Measurements from ENCODE around the gene ANKDD1A.
A peak's percentile ranks its signal among the peaks of the same experiment; 100 is the strongest.

ANKDD1A gene

DNA sequence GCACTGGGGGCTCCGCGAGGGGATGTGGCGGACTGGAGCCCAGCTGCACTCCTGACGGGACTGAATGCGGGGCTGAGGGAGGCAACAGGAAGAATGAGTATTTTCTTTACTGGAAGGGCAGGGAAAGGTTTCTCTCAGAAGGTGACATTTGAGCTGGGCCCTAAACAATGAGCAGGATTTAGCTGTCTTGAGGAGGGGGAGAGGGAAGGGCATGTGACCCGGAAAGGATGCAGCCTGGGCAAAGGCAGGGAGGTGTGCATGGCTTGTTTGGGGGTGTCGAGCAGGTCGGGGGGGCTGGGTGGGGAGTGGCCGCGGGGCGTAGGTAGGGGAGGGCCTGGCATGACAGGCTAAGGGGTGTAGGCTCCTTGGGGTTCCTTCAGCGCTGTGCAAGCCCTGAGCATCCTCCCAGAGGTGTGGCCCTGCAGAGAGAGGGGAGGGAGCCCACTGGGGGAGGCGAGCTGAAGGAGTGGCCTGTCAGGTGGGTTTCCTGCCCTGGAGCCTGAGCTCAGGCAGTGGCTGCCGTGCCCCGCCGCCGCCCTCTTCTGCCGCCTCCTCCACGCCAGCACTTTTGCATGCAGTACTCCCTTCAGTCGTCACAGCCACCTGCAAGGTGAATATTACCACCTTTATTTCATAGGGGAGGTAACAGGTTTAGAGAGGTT lies 17.2 kb upstream of the ANKDD1A start:
- peak overlapping the region; percentile 41 to 52 for H3K9ac ChIP-seq (ENCODE audit: low read depth in 1 of 2, low read length in 2 of 2)
- H3K36me3 ChIP-seq (ENCODE audit: control insufficient read depth in 2 of 2, insufficient read depth in 2 of 2, low read length in 2 of 2) = no peaks in the 10 kb centered on the region
- no peaks in the 10 kb centered on the region for H3K27me3 ChIP-seq (ENCODE audit: control insufficient read depth in 2 of 2, insufficient read depth in 2 of 2, low read length in 2 of 2)
- peaks cover 26 to 30% of the 10 kb centered on the region in 2 donors for H3K4me1 ChIP-seq (ENCODE audit: control insufficient read depth in 2 of 2, insufficient read depth in 2 of 2, low read length in 2 of 2)
- no peaks in the 10 kb centered on the region for H3K9me3 ChIP-seq (ENCODE audit: control insufficient read depth in 2 of 2, low read length in 2 of 2)
- H3K27ac ChIP-seq (ENCODE audit: low read depth in 2 of 2, low read length in 2 of 2) = peak overlapping the region; percentile 89 to 91
- peak overlapping the region in 1 of 2 donors; percentile 63 for H3K4me3 ChIP-seq (ENCODE audit: low read length in 2 of 2)

DNA sequence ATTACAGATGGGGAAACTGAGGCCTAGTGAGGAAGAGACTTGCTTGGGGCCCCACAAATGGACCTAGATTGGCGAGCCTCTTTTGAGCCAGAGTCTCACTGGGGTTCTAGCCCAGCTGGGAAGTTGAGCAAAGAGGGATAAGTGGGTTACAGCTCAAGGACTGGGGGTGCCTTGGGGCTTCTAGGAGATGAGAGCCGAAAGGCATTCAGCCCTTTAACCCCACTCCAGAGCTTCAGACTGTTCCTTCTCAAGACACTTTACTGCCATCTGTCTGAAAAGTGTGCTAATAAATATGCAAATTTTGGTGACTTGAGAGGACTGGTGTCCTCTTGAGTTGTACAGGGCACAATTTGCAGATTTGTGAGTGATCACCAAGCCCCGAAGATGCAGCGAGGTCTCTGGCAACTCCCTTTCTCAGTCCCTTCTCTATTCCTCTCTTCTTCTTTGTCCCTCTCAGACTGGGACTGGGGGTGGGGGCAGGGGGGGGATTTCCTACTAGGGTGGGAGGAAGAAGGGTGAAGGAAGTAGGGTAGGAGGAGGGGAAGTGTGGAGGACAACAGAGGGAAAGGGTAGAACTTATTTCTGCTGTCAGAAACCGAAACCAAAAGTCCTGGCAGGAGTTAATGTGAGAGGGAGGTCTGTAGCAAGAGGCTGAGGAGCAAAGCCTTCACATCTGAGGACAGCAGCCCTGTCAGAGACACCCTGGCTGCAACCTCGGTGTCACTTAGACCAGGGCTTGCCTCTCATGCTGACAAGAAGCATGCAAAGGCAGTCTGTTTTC lies 16.2 kb upstream of the ANKDD1A start:
- Histone ChIP-seq H3K4me1 (ENCODE audit: control insufficient read depth in 2 of 2, insufficient read depth in 2 of 2, low read length in 2 of 2) (peaks cover 26 to 30% of the 10 kb centered on the region in 2 donors), H3K9me3 (ENCODE audit: control insufficient read depth in 2 of 2, low read length in 2 of 2) (no peaks in the 10 kb centered on the region), H3K4me3 (ENCODE audit: low read length in 2 of 2) (peak overlapping the region; percentile 38 to 63), H3K36me3 (ENCODE audit: control insufficient read depth in 2 of 2, insufficient read depth in 2 of 2, low read length in 2 of 2) (no peaks in the 10 kb centered on the region), H3K9ac (ENCODE audit: low read depth in 1 of 2, low read length in 2 of 2) (peak overlapping the region; percentile 45 to 60), H3K27ac (ENCODE audit: low read depth in 2 of 2, low read length in 2 of 2) (peak overlapping the region; percentile 89 to 91), H3K27me3 (ENCODE audit: control insufficient read depth in 2 of 2, insufficient read depth in 2 of 2, low read length in 2 of 2) (no peaks in the 10 kb centered on the region)

DNA sequence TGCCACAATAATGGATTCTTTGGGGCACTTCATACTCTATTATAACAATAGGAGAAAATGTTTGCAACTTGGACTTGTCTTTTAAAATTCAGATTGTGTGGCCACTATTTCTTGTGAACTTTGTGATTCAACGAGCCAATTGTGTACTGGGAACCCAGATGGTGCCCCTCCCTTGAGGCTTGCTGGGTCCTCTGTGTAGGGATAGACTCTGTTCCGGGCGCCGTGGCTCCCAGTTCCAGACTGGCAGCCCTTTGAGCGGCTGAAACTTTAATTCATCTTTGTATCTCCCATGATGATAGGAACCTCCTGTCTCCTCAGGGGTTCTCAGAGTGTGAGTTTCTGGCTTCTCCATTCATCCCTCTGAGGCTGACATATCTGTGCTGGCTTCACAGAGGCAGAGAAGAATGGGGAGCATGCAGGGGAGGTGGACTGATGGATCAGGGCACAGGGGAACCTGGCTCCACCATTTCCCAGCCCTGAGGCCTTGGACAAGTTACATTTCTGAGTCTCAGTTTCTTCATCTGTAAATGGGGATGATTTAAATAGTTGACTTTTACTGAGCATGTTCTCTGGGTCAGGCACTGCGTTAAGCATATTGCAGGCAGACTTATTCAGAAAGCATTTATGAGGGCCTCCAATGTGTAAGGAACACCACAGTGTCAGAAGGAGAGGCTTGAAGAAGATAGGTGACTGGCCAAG lies 15.2 kb upstream of the ANKDD1A start:
- H3K9ac ChIP-seq (ENCODE audit: low read depth in 1 of 2, low read length in 2 of 2) = no peak overlapping the region
- peaks cover 2% of the 10 kb centered on the region in 2 donors for H3K9me3 ChIP-seq (ENCODE audit: control insufficient read depth in 2 of 2, low read length in 2 of 2)
- peaks cover 26 to 30% of the 10 kb centered on the region in 2 donors for H3K4me1 ChIP-seq (ENCODE audit: control insufficient read depth in 2 of 2, insufficient read depth in 2 of 2, low read length in 2 of 2)
- H3K27ac ChIP-seq (ENCODE audit: low read depth in 2 of 2, low read length in 2 of 2) = peak overlapping the region; percentile 89 to 91
- no peak overlapping the region for H3K4me3 ChIP-seq (ENCODE audit: low read length in 2 of 2)
- no peaks in the 10 kb centered on the region for H3K27me3 ChIP-seq (ENCODE audit: control insufficient read depth in 2 of 2, insufficient read depth in 2 of 2, low read length in 2 of 2)
- no peaks in the 10 kb centered on the region for H3K36me3 ChIP-seq (ENCODE audit: control insufficient read depth in 2 of 2, insufficient read depth in 2 of 2, low read length in 2 of 2)

DNA sequence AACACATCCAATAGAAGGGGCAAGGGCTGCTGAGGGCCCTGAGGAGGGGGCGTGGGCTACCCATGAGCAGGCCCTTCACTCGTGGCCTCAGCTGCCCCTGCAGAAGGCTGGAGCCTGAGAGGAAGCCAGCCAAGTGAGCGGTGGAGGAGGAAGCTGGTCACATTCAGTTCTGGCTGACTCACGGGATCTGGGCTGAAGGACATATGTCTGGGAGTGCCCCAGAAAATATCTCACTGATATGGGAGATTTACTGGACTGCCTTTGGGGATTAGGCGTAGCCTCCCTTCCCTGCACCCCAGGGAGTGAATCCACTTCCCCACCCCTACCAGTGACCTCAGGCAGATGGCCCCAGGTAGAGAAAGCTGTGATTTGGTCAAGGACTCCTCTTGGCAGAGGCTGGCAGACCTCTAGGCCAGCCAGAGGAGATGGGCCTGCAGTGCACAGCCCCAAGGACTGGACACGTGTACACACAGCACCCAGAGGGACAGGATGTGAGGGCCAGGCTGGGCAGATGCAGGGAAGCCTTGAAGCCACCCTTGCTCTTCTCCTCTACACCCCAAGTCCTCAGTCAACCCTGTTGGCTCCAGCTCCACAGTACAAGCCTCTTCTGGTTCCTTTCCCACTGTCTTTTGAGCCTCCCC lies 14.2 kb upstream of the ANKDD1A start:
- Histone ChIP-seq H3K9me3 (ENCODE audit: control insufficient read depth in 2 of 2, low read length in 2 of 2) (peaks cover 2% of the 10 kb centered on the region in 2 donors), H3K4me3 (ENCODE audit: low read length in 2 of 2) (no peak overlapping the region), H3K27ac (ENCODE audit: low read depth in 2 of 2, low read length in 2 of 2) (peak overlapping the region; percentile 69 to 91), H3K9ac (ENCODE audit: low read depth in 1 of 2, low read length in 2 of 2) (no peak overlapping the region), H3K4me1 (ENCODE audit: control insufficient read depth in 2 of 2, insufficient read depth in 2 of 2, low read length in 2 of 2) (peaks cover 26% of the 10 kb centered on the region in 2 donors), H3K36me3 (ENCODE audit: control insufficient read depth in 2 of 2, insufficient read depth in 2 of 2, low read length in 2 of 2) (no peaks in the 10 kb centered on the region), H3K27me3 (ENCODE audit: control insufficient read depth in 2 of 2, insufficient read depth in 2 of 2, low read length in 2 of 2) (no peaks in the 10 kb centered on the region)

DNA sequence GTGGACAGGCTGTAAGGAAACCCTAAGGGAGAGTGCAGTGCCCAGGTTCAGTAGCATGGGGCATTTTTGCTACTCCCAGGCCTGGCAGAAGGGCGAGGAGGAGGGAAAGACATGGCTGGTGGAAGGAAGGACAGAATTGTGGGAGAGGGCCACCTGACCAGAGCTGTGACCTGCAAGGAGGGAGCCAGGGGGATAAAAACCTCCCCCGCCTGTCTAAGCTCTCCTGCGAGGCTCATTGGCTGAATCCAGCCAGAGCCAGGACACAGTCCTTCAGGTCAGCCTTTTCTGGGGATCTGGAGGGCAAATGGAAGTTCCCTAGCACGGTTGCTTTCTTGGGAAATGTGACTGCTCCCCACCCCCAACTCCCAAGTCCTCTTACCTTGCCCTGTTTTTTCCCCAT lies 13.3 kb upstream of the ANKDD1A start:
- Histone ChIP-seq H3K9ac (ENCODE audit: low read depth in 1 of 2, low read length in 2 of 2) (no peak overlapping the region), H3K27ac (ENCODE audit: low read depth in 2 of 2, low read length in 2 of 2) (peak overlapping the region; percentile 69 to 91), H3K4me1 (ENCODE audit: control insufficient read depth in 2 of 2, insufficient read depth in 2 of 2, low read length in 2 of 2) (peaks cover 17 to 21% of the 10 kb centered on the region in 2 donors)

DNA sequence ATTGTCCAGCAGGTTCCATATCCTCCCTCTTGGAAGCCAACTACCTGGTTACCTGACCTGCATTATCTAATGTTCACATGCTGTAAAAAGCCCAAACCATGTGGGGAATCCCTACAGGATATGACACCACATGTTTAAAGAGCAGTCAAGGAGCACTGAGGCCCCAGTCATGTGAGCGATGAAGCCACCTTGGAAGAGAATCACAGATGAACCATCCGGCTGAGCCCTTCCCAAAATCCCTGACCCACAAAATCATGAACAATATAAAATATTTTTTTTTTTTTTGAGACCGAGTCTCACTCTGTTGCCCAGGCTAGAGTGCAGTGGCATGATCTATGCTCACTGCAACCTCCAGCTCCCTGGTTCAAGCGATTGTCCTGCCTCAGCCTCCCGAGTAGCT lies 10.6 kb upstream of the ANKDD1A start:
- peaks cover 3 to 16% of the 10 kb centered on the region in 2 donors for H3K4me1 ChIP-seq (ENCODE audit: control insufficient read depth in 2 of 2, insufficient read depth in 2 of 2, low read length in 2 of 2)
- H3K27ac ChIP-seq (ENCODE audit: low read depth in 2 of 2, low read length in 2 of 2) = no peak overlapping the region
- H3K27me3 ChIP-seq (ENCODE audit: control insufficient read depth in 2 of 2, insufficient read depth in 2 of 2, low read length in 2 of 2) = no peaks in the 10 kb centered on the region
- no peak overlapping the region for H3K9ac ChIP-seq (ENCODE audit: low read depth in 1 of 2, low read length in 2 of 2)
- H3K9me3 ChIP-seq (ENCODE audit: control insufficient read depth in 2 of 2, low read length in 2 of 2) = peaks cover 2% of the 10 kb centered on the region in 2 donors
- H3K36me3 ChIP-seq (ENCODE audit: control insufficient read depth in 2 of 2, insufficient read depth in 2 of 2, low read length in 2 of 2) = no peaks in the 10 kb centered on the region
- H3K4me3 ChIP-seq (ENCODE audit: low read length in 2 of 2) = no peak overlapping the region

More for the DNA sequence above, 13.3 kb upstream of the ANKDD1A start:
- H3K4me3 ChIP-seq (ENCODE audit: low read length in 2 of 2) = no peak overlapping the region
- H3K36me3 ChIP-seq (ENCODE audit: control insufficient read depth in 2 of 2, insufficient read depth in 2 of 2, low read length in 2 of 2) = no peaks in the 10 kb centered on the region
- H3K27me3 ChIP-seq (ENCODE audit: control insufficient read depth in 2 of 2, insufficient read depth in 2 of 2, low read length in 2 of 2) = no peaks in the 10 kb centered on the region
- H3K9me3 ChIP-seq (ENCODE audit: control insufficient read depth in 2 of 2, low read length in 2 of 2) = peaks cover 2% of the 10 kb centered on the region in 2 donors

DNA sequence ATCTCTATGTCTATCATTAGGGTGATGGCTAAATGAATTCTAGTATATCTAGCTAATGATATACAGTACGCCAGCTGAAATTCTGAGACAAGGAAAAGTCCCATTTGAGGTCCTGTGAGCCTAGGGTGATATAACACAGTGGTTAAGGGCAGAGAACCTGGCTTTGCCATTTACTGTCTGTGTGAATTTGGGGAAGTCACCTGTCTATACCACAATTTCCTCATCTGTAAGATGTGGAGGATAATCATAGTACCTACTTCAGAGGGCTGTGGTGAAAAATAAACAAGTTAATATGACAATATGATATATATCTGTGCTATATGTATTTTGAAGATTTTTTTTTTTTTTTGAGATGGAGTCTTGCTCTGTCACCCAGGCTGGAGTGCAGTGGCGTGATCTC lies 9.8 kb upstream of the ANKDD1A start:
- Histone ChIP-seq H3K36me3 (ENCODE audit: control insufficient read depth in 2 of 2, insufficient read depth in 2 of 2, low read length in 2 of 2) (no peaks in the 10 kb centered on the region), H3K4me1 (ENCODE audit: control insufficient read depth in 2 of 2, insufficient read depth in 2 of 2, low read length in 2 of 2) (peaks cover 3 to 11% of the 10 kb centered on the region in 2 donors), H3K9ac (ENCODE audit: low read depth in 1 of 2, low read length in 2 of 2) (no peak overlapping the region), H3K27ac (ENCODE audit: low read depth in 2 of 2, low read length in 2 of 2) (no peak overlapping the region), H3K27me3 (ENCODE audit: control insufficient read depth in 2 of 2, insufficient read depth in 2 of 2, low read length in 2 of 2) (no peaks in the 10 kb centered on the region), H3K4me3 (ENCODE audit: low read length in 2 of 2) (no peak overlapping the region), H3K9me3 (ENCODE audit: control insufficient read depth in 2 of 2, low read length in 2 of 2) (peaks cover 2% of the 10 kb centered on the region in 2 donors)

DNA sequence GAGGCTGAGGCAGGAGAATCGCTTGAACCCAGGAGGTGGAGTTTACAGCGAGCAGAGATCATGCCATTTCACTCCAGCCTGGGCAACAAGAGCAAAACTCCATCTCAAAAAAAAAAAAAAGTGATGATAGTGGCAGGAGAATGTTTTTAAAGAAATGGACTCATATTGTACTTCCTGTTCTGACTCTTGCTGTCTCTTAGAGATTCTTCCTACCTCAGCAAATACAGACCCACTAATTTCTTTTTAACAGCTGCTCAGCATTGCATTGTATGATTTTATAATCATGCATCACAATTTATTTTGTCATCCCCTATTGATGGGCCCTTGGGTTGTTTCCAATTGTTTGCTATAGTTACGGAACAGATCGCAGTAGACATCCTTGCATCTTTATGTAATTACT lies 8.8 kb upstream of the ANKDD1A start:
- Histone ChIP-seq H3K4me3 (ENCODE audit: low read length in 2 of 2) (no peak overlapping the region), H3K9me3 (ENCODE audit: control insufficient read depth in 2 of 2, low read length in 2 of 2) (peaks cover 2% of the 10 kb centered on the region in 2 donors), H3K9ac (ENCODE audit: low read depth in 1 of 2, low read length in 2 of 2) (no peak overlapping the region), H3K36me3 (ENCODE audit: control insufficient read depth in 2 of 2, insufficient read depth in 2 of 2, low read length in 2 of 2) (no peaks in the 10 kb centered on the region), H3K27ac (ENCODE audit: low read depth in 2 of 2, low read length in 2 of 2) (no peak overlapping the region), H3K27me3 (ENCODE audit: control insufficient read depth in 2 of 2, insufficient read depth in 2 of 2, low read length in 2 of 2) (no peaks in the 10 kb centered on the region), H3K4me1 (ENCODE audit: control insufficient read depth in 2 of 2, insufficient read depth in 2 of 2, low read length in 2 of 2) (peaks cover 0 to 3% of the 10 kb centered on the region in 2 donors)

DNA sequence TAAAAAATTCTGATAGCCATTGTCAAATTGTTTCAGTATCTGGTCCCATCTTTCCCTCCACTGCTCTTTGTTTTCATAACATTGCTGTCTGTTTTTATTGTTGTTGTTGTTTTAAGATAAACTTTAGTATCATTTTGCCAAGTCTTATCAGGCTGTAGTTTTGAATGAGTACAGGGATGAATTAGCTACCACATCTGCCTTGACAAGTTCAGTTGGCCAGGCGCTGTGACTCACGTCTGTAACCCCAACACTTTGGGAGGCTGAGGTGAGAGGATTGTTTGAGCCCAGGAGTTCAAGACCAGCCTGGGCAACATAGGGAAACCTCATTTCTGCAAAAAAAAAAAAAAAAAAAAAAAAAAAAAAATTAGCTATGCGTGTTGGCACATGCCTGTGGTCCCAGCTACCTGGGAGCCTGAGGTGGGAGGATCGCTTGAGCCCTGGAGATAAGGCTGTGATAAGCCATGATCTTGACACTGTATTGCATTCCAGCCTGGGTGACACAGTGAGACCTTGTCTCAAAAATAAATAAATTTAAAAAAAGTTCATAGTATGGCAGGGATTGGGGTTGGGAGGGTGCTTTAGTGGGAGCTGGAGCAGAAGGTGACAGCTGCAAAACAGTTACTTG lies 8.3 kb upstream of the ANKDD1A start:
- no peak overlapping the region for H3K9ac ChIP-seq (ENCODE audit: low read depth in 1 of 2, low read length in 2 of 2)
- peaks cover 0 to 3% of the 10 kb centered on the region in 2 donors for H3K4me1 ChIP-seq (ENCODE audit: control insufficient read depth in 2 of 2, insufficient read depth in 2 of 2, low read length in 2 of 2)
- no peaks in the 10 kb centered on the region for H3K27me3 ChIP-seq (ENCODE audit: control insufficient read depth in 2 of 2, insufficient read depth in 2 of 2, low read length in 2 of 2)
- H3K9me3 ChIP-seq (ENCODE audit: control insufficient read depth in 2 of 2, low read length in 2 of 2) = peaks cover 2% of the 10 kb centered on the region in 2 donors
- no peaks in the 10 kb centered on the region for H3K36me3 ChIP-seq (ENCODE audit: control insufficient read depth in 2 of 2, insufficient read depth in 2 of 2, low read length in 2 of 2)
- H3K27ac ChIP-seq (ENCODE audit: low read depth in 2 of 2, low read length in 2 of 2) = no peak overlapping the region
- H3K4me3 ChIP-seq (ENCODE audit: low read length in 2 of 2) = no peak overlapping the region
